HT1080 (cell line): ENCODE measurements around the gene ZNF827. TPM values are rescaled to one million over a fixed set of nuclear protein-coding genes. Genes with fewer than 3 reads are reported as not detected.

Experiments used
- DNase-seq: peaks from one replicate; pipeline ENCODE4 v3.0.0-alpha.2; 2015; ENCODE audit warnings: low read depth
- total RNA-seq: library from RNA; depleted of rRNA; stranded (reverse); fragments of >200 nt; shearing (Covaris generic); gene quantifications from 2 replicates; pipeline ENCODE4 v1.2.3, GENCODE V29; 2014

ZNF827 gene
- total RNA-seq, 1 experiment from 2014 or later = 5.8 TPM

DNA sequence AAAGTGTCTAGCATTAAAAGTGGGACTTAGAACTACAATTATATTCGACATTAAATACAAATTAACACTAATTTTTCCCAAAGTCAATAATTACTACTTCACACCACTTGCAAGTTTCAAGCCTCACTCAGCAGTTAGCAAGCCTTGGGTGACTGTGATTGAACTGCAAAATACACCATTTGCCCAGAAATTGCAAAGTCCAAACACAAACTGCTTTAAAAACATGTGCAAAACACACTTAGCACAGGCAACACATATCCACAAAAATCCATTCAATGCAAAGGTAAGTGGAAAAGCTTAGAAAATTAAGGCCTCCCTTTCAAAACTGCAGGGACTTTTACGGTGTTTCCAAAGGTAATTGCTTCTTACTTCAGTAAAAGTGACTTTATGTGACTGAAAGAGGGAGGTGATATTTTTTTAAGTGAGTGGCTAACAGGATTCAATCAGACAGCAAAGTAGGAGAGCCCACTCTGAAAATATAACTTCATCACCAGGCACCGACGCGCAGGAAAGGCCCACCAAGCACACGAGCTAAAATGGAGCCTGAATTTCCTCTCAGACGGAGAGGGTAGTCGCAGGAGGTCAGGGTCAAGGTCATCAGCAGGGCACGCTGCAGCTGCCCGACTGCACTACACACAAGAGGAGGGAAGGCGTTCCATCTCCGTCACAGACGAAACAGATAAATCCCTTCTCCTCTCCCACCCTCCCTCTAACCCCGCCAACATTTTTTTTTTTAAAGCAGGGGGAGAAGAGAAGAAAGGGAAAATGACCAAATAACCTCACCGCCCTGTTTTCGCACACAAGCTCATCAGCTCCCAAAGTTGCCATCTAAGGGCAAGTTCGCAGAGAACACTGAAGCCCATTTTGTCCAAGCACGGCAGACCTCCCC lies 3.1 kb downstream of the ZNF827 start:
- peak; percentile 52 for DNase-seq

DNA sequence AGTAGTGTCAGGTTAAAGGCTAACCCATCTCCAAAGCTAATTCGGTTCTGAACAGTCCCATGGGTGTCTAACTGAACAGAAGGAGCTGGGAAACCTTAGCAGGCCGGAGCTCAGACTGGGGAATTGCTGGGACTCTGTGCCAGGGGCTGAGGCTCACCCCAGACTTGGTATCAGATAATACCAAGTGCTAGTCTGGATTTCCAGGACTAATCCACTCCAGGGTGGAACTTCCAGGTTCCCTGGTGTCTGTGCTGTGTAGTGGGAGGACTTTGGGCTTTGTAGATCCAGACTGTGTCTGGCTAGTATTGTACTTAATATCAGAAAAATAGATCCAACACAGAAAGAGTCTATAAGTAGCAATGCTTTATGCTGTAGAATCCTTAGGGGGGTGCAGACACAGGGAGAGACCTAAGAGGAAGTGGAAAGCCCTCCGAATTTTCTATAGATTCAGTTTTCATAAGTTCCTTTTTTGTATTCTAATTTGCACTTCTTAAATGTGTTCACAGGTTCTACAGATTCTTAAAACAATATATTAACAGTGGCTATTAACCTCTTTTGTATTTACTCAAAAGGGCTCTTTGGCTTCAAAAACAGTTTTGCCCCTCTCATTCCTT lies 4.1 kb downstream of the ZNF827 start:
- no peak for DNase-seq

DNA sequence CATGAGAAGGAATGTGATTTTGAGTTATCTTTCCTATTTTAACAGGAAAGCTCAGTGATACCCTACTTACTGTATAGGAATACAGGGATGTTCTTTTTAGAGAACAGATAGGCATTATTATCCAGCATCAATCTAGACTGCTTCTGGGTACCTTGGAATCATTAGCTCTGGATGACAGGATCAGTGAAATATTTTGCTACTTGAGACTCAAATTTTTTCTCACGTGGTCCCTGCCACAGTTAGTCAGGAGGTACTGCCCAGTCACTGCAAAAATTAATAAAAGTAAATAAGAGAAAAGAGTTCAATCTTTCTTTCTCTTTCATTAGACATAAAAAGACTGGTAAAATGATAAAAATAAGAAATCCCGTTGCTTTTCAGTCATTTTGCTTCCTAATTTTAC lies 5.5 kb downstream of the ZNF827 start:
- DNase-seq = no peak

DNA sequence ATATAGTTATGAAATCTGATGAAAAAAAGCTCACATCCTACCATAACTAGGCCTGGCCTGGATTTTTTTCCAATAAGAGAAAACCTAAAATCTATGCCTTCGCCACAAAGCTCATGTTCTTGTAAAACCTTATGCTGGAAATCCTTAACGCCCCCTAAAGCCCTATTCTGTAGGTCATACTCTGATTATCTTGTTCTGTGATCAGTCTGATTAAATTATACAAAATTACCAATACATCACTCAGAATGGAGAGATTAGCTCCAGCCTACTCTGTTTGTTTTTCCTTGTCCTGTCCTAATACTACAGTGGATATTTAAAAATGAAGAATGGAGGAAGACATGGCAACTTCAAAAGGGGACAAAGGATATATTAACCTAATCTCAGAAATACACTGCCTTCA lies 7.2 kb downstream of the ZNF827 start:
- DNase-seq = no peak

DNA sequence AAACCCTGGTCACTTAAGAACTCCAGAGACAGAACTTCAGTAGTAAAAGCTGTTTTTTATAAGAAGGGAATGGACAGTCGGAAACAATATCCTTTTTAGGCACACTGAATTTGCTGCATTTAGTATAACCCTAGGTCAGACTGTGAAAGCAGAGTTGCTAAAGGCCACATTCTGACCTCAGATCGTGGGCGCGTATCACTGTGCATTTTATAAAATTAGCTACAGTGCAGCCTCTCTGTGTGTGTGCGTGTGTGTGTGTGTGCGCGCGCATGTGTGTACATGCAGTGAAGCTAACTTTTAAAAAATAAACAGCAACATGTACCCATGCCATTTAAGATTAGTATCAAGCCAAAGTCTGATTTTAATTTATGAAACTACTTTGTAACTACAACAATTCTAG lies 8.0 kb downstream of the ZNF827 start:
- no peak for DNase-seq

DNA sequence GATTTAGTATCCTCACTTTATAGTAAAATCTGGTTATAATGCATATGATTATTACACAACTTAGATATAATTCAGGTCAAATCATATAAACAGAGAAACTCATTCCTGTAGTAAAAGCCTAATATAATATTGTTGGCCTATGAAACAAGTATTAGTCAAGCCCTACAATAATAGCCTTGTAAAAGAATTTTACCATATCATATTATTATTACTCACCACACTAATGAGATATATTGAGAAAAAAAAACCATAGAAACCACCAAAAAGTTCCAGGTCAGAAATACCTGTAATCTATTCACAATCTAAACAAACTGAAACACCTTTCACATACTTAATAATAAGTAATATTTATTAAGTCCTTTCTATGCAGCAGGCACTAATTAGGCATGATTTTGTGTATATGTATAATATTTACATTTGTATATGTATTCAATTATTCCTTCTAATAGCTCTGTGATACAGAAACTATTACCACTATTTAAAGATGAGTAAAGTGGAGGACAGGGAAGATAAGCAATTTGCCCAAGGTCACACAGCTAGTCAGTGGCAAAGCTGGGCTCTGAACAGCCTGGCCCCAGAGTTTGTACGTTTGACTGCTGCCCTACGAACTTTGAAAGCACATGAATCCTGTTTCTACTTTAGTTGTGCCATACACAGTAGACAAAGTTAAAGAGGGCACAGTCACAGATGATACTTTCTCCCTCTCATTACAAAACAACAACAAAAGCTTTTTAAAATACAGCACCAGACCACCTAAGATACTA lies 9.0 kb downstream of the ZNF827 start:
- DNase-seq = no peak

DNA sequence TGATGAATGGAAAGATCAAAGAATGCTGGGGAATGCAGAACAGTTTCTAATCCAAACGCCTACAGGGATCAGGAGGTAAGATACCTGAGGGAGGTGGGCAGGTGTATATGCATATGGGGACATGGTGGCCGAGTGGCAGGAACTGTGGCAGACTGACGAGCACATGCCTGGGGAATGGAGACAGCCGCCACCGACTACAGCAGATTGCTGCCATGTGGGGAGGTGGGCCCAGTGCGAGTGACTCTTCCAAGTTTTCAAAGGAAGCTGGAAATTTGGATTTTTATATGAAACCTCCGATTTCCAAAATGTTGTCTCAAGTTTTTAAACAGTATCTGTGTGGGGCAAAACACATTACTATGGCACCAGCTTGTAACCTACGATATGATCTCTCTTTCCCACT lies 9.9 kb downstream of the ZNF827 start:
- no peak for DNase-seq

DNA sequence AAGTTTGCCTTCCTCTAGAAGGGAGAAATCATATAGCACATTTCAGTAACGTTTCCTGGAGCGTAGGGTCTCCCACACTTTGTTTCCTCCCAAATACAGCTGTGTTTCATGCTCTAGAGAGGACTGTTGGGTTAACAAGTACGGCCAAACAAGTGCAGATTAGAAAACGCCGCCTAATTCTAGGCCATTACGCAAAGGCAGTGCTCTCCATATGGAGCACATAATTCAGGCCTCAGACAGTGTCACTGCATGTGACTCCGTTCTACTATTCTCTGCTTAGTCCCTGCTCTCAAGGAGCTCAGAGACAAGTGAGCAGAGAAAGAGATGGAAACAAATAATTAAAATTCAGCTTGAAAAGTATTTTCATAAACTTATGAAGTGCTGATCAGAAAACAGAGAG lies 11.6 kb downstream of the ZNF827 start:
- no peak for DNase-seq

DNA sequence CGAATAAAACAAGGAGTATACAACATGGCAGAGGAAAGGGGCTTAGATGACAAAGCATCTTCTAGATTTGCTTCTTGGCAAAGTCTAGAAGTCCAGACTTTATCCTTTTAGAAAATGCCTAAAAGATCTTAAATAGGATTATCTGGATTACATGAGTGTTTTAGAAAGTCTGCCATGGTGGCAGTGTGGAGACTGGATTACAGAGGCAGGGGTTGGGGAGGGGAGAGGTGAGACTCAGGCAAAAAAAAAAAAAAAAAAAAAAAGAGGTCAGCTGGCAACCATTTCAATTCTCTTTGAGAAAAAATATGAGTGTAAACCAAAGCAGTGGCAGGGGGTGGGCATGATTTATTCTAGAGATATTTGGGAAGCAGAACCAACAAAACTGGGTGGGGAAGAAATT lies 17.4 kb downstream of the ZNF827 start:
- no peak for DNase-seq

DNA sequence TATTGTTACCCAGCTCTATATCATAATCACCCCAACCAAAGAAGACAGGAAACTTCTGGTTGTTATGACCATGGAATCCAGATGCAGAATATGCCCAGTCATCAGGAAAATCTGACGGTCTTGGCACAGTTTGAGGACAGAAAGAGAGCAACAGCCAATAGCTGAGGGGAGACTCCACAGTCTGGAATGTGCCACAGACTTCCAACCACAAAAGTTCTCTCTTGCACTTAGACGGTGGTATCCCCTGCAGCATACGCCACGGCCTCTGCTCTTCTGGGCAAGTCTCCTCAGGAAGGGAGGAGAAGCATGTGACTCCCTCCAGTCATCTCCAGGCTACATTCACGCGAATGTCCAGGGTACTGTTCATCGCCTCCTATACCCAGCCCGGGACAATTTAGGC lies 18.4 kb downstream of the ZNF827 start:
- peak; percentile 90 for DNase-seq

DNA sequence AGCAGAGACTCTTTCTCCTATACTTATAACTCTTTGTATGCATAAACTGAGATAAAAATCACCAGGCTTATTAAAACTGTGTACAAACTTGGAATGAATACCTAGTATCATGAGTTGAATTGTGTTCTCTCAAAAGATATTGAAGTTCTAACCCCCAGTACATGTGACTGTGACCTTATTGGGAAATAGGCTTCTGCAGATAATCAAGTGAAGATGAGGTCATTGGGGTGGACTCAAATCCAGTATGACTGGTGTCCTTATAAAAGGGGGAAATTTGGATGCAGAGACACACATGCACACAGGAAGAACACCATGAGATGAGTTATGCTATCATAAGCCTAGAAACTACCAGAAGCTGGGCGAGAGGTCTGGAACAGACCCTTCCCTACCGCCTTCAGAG lies 26.2 kb downstream of the ZNF827 start:
- no peak for DNase-seq

DNA sequence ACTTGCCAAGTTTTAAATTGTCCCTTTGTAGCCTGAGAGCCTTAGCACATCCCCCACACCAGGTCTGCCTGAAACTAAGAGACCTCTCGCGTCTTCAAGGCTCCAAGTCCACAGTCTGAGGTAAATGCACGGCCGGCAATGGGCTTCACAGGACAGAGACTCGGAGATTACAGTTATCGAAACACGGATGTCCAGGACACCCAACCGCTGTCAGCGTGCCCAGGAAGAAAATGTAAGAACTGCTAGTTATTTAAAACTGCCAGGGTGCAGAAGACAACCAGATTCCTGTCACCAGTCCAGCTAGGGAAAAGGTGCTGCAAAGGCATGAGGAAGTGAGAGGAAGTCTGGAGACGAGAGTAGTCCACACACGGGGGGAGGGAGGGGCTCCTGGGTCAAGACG lies 28.9 kb downstream of the ZNF827 start:
- no peak for DNase-seq

DNA sequence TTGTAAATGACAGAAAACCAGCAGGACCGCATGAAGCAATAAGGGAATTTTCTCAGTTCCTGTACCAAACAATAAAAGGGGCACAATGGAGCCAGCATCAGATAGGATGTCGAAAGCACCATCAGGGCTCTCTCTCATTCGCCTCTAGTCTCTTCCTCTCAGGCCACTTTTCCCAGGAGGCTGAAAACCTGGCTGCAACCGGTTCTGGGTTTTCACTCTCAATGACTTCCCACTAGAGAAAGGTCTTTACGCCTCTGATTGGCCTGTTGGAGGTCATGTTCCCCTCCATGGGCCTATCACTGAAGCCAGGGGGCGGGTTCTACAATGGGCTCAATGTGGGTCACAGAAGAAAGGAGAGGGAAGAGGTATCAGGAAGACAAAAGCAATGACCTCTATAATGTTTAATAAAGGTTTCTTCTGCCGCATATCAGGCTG lies 29.3 kb downstream of the ZNF827 start:
- no peak for DNase-seq

DNA sequence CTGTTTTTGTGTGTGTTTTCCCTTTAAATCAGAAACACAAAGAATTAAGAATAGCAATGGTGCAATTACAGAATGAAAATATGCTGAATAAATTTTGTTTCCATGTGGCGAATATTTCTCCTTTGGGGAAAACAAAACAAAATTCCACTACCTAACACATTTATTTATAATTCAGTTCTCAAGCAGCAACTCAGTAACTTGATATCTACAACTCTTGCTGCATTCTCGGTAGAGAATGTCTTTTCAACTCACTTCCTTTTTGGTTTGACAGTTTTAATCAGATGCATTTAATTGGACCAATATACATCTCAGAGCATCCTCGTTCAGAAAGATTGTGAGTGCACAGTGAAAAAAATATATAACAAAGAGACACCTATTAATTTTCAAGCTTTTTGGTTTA lies 30.8 kb downstream of the ZNF827 start:
- DNase-seq = no peak

DNA sequence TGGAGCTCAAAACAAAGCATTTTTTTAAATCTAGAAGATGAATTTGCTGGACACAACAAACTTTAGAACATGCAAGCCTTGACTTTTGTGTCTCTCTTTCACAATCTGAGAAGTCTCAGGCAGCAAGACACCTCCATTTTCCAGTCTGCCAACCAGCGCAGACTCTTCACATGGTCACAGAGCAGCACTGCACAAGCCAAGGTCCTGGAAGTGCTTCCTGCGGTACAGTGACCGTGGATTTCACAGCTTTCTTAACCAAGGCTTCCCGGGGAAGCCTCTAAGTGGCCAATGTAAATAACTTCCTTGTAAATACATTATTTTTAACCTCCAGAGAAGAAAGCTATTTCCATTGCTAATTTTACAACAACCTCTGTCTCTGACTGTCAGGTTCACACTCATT lies 31.2 kb downstream of the ZNF827 start:
- DNase-seq = no peak

DNA sequence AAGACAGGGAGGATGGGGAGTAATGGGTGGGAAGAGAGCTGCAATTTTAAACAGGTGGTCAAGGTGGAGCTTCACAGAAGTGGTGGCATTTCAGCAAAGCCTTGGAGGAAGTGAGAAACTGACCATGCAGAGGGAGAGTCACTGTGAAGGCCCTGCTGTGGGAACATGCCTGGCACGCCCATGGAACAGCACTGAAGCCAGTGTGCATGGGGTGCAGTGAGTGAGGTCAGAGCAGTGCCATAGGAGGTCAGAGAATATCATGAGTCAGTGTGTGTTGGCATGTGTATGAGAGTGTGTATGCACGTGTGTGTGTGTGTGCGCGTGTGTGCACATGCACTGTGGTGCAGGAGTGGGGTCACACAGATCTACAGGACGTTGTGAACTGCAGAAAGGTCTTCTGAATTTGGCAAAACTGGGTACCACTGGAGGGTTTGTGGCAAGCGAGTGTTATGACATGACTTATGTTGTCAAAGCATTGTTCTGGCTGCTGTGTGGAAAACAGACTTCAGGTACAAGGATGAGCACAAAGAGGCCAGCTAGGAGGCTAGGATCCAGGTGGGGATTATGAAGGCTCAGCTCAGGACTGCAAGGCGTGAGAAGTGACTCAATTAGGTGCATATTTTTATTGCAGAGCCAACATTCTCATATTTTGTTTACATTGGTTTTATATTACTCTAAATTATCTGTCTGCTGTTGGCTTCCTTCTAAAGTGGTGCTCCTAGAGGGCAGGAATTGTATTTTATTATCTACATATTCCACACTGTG lies 34.0 kb downstream of the ZNF827 start:
- DNase-seq = peak; percentile 25

DNA sequence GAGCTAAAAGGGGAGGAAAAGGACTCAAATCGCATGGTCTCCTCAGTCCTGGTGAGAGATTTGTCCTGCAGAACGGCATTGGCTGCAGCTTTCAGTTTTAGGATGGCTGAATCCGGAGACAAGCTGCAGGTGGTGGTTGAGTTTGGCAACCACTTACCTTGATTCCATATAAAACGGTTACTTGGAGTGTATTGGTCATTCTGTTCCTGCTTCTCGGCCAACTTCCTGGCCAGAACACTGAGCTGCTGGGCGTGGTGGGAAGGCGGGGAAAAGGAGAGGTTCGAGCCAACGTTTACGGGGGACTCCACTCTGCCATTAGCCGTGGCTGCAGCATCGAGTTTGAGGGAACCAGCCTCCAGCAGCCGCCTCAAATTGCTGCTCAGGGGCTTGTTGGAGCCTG lies 36.1 kb downstream of the ZNF827 start:
- no peak for DNase-seq

DNA sequence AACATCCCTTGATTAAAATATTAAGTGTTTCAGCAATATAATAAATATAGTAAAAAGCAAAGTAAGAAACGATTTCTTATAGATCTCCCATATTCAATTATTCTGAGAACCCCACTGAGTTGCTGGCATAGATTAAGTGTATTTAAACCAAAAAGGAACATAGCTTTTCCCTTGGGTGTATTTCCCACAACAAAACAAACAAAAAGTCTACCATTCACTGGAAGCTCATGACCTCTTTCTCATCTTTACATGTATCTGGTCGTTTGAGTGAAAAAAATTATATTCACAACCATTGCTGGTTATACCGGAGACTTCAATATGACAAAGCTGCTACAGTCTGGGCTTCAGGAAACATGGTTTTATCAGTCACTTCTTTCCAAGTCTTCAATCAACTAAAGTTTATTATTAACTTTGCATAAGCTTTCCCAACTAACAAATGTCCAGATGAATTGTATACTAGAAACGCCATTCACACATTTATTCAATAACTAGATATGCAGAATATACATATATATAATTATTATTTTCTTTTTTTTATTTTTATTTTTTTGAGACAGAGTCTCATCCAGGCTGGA lies 38.6 kb downstream of the ZNF827 start:
- no peak for DNase-seq

DNA sequence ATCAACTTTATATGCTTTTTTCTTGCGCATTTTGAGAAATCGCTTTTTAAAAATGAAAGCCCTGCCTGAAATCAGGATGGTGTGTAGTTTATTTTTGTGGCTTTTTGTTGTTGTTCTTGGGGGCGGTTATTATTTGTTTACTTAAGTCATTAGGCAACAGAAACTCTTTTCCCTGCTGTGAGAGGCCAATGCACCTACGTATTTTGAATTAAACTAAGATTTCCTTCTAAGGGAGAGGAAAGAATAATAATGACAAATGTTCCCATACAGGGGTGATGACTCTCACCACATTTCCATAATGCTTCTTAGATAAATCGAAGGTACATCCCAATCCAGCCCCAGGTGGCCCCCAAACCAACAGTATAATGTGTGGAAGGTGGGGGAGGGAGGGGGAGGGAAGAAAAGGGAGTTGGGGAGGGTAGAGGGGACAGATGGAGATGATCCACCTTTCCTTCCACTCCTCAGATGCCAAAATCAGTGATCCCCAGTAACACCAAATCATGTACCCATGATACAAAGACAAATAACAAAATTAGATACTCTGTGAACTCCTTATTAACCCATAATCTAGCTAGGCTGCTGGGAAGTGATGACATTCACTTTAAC lies 39.6 kb downstream of the ZNF827 start:
- DNase-seq = no peak

DNA sequence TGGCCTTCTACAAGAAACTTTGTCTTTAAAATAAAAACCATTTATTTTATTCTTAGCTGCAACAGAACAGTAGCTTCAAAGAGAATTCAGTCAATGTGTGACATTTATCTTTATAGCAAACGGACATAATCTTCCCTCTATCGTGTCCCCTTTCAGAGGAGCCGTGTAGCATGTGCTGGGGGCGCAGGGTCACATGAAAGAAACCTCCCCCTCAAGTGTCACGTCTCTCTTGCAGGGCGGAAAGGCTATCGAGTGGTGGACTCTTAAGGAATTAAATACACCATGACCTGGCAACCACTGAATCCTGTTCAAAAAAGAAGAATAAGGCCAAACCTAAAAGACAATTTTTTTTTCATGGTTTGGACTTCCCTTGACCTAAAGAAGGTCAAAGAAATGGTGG lies 40.2 kb downstream of the ZNF827 start:
- no peak for DNase-seq

DNA sequence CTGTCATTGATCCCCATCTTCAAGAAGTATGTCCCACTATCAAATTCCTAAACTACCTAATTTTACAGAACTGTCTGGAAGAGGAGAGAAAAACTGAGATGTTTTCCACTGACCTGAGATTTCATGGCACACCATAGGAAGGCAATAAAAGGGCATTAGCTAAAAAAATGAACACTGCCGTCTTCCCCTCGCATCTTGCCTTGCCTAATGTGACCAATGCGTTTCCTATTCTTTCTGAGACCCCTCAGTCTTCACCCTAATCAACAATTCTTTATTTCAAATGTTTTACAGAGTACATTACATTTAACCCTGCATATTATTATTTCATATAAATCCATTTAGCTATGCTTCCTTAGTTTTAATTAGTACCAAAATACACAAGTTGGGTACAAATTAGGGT lies 43.6 kb downstream of the ZNF827 start:
- DNase-seq = no peak
